ENCODE results near the gene PRUNE2.
"Not testable (repeated sequence)": the region's sequence is repeated elsewhere in the genome, so short reads cannot be mapped to it uniquely, and the experiment has no call there.

Gene PRUNE2

DNA sequence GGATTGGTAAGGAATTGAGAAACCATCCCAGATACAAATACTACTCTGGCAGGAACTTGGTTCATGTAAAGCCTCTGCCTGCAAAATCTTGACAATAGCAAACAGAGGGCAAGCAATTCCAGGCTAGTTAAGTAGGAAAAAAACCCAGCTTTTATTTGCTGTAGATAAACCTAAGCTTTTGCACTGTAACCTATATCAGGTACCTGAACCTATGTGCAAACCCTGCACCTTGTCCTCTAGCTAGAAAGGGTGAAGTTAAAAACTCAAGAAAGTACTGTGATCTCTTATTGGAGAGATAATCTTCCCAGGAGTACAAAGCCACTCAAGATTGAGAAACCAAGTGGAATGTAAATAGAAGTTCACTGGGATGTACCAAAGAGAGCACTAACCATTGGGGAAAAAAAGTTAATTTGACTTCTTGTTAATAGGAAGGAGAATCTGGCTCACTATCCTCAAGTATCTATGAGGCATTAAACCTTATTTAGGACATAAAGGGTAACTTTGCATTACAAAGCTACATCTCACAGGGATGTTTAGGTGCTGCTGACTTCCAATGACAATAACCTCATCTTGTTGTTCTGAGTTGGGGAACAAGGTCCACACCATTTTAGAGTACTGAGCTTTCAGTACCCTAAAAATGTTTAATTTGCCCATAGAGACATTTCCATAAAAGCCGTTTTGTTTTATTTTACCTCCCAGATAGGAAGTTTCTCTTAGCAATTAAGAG, 215.5 kb downstream of the PRUNE2 start:
- no peak for FAIRE-seq

GRCh38 chr9:76688471-76689238, 217.3 kb downstream of the PRUNE2 start:
- FAIRE-seq: no peak

GRCh38 chr9:76687861-76688391, 218.0 kb downstream of the PRUNE2 start:
- FAIRE-seq: no peak

DNA sequence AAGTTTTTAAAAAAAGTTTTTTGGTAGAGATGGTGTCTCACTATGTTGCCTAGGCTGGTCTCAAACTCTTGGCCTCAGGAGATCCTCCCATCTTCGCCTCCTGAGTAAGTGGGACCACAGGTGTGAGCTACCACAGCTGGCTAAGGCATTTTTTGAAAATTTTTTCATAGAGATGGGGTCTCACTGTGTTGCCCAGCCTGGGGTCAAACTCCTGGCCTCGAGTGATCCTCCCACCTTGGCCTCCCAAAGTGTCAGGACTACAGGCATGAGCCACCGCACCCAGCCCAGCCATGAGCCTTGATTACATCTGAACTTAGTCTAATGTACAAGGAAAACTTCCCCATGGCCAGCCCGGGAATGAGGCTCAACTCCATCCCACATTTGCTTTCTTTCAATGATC, 219.2 kb downstream of the PRUNE2 start:
- no peak for FAIRE-seq

- no peak for FAIRE-seq
Measured at GRCh38 chr9:76684213-76684612, 221.7 kb downstream of the PRUNE2 start.

GRCh38 chr9:76681556-76681955, 224.4 kb downstream of the PRUNE2 start:
- no peak for FAIRE-seq

DNA sequence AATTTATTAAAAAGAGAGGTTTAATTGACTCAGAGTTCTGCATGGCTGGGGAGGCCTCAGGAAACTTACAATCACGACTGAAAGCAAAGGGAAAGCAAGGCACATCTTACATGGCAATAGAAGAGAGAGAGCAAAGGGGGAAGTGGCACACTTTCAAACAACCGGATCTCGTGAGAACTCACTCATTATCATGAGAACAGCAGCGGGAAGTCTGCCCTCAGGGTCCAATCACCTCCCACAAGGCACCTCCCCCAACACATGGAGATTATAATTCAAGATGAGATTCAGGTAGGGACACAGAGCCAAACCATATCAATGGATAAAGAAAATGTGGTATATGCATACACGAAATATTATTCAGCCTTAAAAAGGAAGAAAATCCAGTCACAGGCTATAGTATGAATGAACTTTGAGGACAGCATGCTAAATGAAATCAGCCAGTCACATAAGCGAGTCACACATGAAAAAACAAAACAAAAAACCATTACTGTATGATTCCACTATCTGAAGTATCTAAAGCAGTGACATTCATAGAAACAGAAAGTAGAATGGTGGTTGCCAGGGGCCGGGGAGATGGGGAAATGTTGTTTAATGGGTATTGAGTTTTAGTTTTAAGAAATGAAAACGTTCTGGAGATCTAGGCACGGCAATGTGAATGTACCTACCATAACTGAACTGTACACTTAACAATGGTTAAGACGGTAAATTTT, 225.0 kb downstream of the PRUNE2 start:
- no peak for FAIRE-seq

GRCh38 chr9:76677481-76678055, 228.3 kb downstream of the PRUNE2 start:
- FAIRE-seq: no peak

GRCh38 chr9:76676857-76677256, 229.1 kb downstream of the PRUNE2 start:
- peak; percentile 15 for FAIRE-seq

- FAIRE-seq: no peak
Measured at GRCh38 chr9:76667521-76667957, 238.4 kb downstream of the PRUNE2 start.

GRCh38 chr9:76665966-76666365, 239.9 kb downstream of the PRUNE2 start:
- FAIRE-seq: not testable (repeated sequence)

DNA sequence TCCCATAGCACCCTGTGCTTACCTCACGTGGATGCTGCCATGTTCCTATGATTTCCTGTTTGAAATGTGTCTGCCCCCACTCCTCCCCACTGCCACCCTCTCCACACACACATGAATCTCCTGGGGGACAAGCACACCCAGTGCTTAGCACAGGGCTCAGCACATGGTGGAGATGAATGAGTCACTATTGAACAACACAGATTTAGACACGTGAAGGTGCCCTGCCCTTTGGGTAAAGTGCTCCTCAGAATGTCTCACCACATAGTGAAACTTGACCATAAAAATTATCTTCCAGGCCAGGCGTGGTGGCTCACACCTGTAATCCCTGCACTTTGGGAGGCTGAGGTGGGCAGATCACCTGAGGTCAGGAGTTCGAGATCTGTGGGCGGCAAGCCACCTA, 240.5 kb downstream of the PRUNE2 start:
- FAIRE-seq: no peak

- FAIRE-seq: no peak
Measured at GRCh38 chr9:76664120-76664519, 241.8 kb downstream of the PRUNE2 start.

GRCh38 chr9:76662476-76663281, 243.2 kb downstream of the PRUNE2 start:
- no peak for FAIRE-seq

DNA sequence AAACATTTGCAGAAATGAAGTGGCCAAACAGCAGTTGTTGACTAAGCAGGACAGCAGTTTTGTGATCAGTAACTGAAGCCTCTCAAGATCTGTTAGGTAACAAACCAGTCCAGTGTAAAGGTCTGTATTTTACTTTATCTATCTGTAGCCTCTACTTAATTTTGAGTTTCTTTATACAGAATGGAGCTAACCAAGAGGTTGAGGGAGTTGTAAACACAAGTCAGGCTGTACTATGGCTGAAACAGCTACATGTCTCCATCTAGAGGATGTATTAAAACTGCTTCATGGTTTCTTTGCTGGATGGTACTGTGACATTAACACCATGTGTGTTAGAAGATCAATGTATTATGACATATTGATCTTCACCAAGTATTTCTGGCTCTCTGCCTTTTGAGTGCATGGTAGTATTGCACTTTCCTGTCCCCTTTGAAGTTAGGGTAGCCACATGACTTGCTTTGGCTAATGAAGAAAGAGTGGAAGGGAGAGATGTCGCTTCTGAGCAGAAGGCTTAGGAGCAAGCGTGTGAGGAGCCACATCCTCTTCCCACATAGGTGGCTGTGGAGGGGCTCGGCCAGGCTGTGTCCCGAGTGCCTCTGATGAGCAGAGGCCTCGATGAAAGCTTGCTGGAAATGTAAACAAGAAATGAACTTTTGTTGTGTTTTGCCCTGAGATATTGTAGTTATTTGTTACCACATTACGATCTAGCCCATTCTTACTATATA, 247.2 kb downstream of the PRUNE2 start:
- peak; percentile 93 for FAIRE-seq

GRCh38 chr9:76657265-76657664, 248.6 kb downstream of the PRUNE2 start:
- FAIRE-seq: no peak

- no peak for FAIRE-seq
Measured at GRCh38 chr9:76655971-76656370, 249.9 kb downstream of the PRUNE2 start.

DNA sequence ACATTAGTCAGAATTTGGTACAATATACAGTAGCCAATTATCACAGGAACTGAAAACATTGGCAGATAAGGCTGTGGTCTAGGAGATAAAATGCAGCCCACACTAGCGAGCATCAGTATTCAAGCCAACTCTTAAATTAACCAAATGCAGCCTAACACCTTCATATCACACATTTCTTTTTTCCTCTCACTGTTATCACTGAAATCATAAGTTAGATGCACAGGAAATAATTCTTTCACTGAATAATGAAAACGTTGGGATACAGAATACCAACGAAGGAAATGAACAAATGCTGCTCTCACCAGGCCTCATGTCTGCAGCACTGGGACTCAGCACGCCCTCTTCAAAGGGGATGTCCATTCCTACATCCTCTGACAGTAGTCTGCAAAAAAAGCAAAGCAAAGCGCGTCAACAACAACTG, 250.8 kb downstream of the PRUNE2 start:
- FAIRE-seq: no peak

- FAIRE-seq: no peak
Measured at GRCh38 chr9:76654575-76654974, 251.3 kb downstream of the PRUNE2 start.

DNA sequence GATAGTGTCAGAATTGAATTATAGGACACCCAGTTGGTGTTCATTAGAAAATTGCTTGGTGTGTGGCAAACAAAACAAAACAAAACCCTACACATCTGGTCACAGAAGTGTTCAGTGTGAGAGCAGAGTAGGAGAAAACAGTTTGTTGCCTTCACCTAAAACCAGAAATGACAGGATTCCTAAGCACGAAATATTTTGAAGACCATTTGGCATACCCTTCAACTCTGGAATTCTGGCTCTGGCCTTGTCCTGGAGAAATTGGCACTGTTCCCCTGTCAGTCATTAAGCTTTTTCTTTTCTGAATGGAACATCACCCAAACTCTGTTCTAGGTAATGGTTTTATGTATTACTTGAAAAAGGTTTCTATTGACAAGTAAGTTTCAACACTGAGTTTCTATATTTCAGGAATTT, 251.9 kb downstream of the PRUNE2 start:
- no peak for FAIRE-seq

DNA sequence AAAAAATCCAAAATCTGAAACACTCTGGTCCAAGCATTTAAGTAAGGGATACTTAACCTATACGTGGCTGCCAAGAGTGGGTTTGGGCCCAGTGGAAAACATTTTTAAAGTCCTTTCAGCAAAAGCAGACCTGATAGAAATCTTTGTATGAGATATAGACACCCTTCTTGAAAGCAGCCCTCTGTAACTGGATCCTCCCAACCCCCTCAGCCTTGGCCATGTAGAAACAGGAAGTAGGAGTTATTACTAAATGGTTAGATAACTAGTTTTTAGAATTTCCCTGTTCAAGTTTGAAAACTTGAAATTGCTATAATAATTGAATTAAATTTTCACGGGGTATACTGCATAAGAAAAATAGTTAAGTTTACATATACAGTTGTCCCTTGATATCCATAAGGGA, 253.0 kb downstream of the PRUNE2 start:
- FAIRE-seq: no peak
